Kidney epithelial cell (primary cell): ENCODE measurements around the gene TTC23L. TPM values are rescaled to one million over a fixed set of nuclear protein-coding genes. Genes with fewer than 3 reads are reported as not detected.

Experiments
- DNase-seq: peaks from one replicate; pipeline ENCODE4 v3.0.0-alpha.2; 2010; ENCODE audit warnings: low read depth
- H3K27me3 ChIP-seq: 2 replicates; pipeline ENCODE4 v1.6.0; 2011; ENCODE audit warnings: low read length; ENCODE audit not compliant: control insufficient read depth, insufficient read depth
- H3K36me3 ChIP-seq: 2 replicates; pipeline ENCODE4 v1.5.1; 2011; ENCODE audit warnings: low read length; ENCODE audit not compliant: control insufficient read depth, insufficient read depth
- H3K4me3 ChIP-seq: 2 replicates; pipeline ENCODE4 v1.5.1; 2011; ENCODE audit warnings: low read depth, mild to moderate bottlenecking, control low read depth, low read length
- total RNA-seq: library from RNA; depleted of rRNA; stranded (reverse); fragments of >200 nt; gene quantifications from 2 replicates; pipeline ENCODE4 v1.2.3, GENCODE V29; 2015
- TF ChIP-seq, protein P1 (sequence below): IDR thresholded peaks from 2 replicates; pipeline ENCODE4 v1.5.1; 2011; ENCODE audit warnings: mild to moderate bottlenecking, moderate library complexity, low read length, control low read depth, inconsistent platforms; ENCODE audit not compliant: insufficient read depth, poor library complexity, severe bottlenecking

The TTC23L gene
- total RNA-seq, 1 donor from 2014 or later: 2.1 TPM

DNA sequence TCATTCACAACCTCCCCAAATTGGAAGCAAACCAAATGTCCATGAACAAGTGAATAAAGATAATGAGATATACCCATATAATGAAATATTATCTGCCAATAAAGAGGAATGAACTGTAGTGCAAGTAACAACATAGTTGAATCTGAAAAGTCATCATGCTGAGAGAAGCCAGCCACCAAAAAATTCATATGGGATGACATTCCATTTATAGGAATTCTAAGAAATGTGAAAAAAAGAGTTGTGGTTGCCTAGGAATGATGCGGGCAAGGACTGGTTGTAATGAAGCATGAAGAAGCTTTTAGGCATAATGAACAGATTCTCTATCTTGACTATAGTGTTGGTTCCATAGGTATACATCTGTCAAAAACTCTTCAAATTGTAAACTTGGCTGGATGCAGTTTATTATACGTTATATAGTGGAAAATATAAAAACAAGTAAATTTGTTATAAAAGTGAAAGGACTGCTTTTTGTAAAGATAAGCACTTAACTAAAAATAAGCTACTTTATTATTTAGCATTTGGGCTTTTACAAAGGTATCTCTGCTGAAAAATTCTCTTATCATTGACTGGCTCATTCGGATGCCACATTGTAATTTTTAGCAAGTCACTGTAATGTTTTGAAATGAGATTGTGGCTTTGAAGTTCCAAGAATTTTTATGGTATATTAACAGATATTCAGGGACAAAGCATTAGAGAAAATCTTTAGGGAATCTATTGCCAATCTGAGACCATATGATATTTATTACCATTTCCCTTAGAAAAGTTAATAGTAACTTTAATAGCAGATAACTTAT, 21.2 kb upstream of the TTC23L start:
- DNase-seq: no peak
- Histone ChIP-seq H3K36me3 (peaks cover 3% of the 10 kb centered on the region), H3K27me3 (no peaks in the 10 kb centered on the region), H3K4me3 (no peak overlapping the region)
- TF ChIP-seq, protein P1, sequence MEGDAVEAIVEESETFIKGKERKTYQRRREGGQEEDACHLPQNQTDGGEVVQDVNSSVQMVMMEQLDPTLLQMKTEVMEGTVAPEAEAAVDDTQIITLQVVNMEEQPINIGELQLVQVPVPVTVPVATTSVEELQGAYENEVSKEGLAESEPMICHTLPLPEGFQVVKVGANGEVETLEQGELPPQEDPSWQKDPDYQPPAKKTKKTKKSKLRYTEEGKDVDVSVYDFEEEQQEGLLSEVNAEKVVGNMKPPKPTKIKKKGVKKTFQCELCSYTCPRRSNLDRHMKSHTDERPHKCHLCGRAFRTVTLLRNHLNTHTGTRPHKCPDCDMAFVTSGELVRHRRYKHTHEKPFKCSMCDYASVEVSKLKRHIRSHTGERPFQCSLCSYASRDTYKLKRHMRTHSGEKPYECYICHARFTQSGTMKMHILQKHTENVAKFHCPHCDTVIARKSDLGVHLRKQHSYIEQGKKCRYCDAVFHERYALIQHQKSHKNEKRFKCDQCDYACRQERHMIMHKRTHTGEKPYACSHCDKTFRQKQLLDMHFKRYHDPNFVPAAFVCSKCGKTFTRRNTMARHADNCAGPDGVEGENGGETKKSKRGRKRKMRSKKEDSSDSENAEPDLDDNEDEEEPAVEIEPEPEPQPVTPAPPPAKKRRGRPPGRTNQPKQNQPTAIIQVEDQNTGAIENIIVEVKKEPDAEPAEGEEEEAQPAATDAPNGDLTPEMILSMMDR: no peak

DNA sequence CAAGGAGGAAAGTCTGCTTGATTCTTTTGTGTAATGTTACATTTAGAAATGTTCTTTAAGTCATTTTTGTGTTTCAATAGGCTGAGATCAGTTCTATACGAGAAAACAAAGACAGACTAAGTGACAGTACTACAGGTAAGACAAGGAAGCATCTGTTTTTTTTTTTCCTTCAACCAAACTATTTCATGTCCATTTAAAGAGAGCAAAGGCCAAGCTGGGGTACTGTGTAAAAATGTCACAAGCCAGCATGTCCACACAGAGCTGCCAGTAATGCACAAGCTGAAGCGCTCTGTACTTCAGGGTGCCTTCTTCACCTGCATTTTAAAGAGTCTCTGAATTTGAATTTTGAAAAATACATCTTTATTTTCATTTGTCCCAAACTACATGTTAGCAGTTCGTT, 20.2 kb upstream of the TTC23L start:
- H3K27me3 ChIP-seq: no peaks in the 10 kb centered on the region
- no peak overlapping the region for H3K4me3 ChIP-seq
- peaks cover 6% of the 10 kb centered on the region for H3K36me3 ChIP-seq
- DNase-seq: no peak
- TF ChIP-seq, protein P1: no peak

DNA sequence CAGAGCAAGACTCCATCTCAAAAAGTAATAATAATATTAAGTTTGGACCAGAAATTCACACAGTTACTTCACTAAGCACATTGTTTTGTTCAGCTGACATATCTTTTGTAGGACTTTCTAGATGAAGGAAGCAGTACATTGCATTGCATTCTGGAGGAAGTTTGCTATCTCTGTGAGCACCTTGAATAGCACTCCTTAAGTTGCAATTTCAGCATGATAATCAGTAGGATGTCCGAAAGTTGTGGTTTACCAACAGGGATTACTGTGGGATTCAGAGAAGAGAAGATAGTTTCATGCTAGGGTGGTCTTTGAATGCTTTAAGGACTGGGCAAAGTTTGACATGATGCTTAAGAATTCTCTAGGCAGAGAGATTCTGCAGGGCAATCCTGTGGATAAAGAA, 18.4 kb upstream of the TTC23L start:
- Histone ChIP-seq H3K27me3 (no peaks in the 10 kb centered on the region), H3K4me3 (no peak overlapping the region), H3K36me3 (peaks cover 8% of the 10 kb centered on the region)
- TF ChIP-seq, protein P1: no peak
- no peak for DNase-seq

DNA sequence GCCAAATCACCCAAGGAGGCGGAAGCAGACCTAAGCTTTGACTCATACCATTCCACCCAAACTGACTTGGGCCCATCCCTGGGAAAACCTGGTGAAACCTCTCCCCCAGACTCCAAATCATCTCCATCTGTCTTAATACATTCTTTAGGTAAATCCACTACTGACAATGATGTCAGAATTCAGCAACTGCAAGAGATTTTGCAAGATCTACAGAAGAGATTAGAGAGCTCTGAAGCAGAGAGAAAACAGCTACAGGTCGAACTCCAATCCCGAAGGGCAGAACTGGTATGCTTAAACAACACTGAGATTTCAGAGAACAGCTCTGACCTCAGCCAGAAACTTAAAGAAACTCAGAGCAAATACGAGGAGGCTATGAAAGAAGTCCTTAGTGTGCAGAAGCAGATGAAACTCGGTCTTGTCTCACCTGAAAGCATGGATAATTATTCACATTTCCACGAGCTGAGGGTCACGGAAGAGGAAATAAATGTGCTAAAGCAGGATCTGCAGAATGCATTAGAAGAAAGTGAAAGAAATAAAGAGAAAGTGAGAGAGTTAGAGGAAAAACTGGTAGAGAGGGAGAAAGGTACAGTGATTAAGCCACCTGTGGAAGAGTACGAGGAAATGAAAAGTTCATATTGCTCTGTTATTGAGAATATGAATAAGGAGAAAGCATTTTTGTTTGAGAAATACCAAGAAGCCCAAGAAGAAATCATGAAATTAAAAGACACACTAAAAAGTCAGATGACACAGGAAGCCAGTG, 15.8 kb upstream of the TTC23L start:
- DNase-seq: no peak
- no peak overlapping the region for H3K4me3 ChIP-seq
- H3K27me3 ChIP-seq: no peaks in the 10 kb centered on the region
- TF ChIP-seq, protein P1: no peak
- peaks cover 9% of the 10 kb centered on the region for H3K36me3 ChIP-seq

DNA sequence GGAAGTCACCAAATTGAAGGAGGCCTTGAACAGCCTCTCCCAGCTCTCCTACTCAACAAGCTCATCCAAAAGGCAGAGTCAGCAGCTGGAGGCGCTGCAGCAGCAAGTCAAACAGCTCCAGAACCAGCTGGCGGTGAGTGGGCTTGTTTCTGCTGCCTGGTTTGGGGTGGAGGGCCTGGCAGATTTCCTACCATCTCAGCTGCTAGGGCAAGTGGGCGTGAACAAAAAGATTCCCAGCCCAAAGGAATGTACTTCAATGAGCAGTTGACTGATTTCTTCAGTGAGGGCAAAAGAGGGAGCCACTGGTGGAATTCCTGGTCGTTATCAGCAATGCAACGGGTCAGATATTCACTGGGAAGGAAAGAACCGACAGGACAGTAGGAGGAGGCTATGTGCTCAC, 12.6 kb upstream of the TTC23L start:
- Histone ChIP-seq H3K4me3 (no peak overlapping the region), H3K27me3 (no peaks in the 10 kb centered on the region), H3K36me3 (peaks cover 7% of the 10 kb centered on the region)
- TF ChIP-seq, protein P1: no peak
- no peak for DNase-seq
